ELF-1 (cell line): ENCODE data around the gene CCDC200.
"Not testable (repeated sequence)": the region's sequence is repeated elsewhere in the genome, so short reads cannot be mapped to it uniquely, and the experiment has no call there.

ENCODE experiments used
- DNase-seq: peaks from one replicate; pipeline ENCODE4 v3.0.0-alpha.2; 2016; ENCODE audit warnings: low read depth, low spot score

Gene CCDC200

GRCh38 chr17:43228020-43228782, at the start of gene CCDC200:
Gene CCDC200, minus strand, starts transcription at chr17:43228623. Its CDS starts 69 bp downstream, at chr17:43228554.
- DNase-seq: not testable (repeated sequence)

GRCh38 chr17:43272914-43273313, 44.5 kb upstream of the CCDC200 start:
- not testable (repeated sequence) for DNase-seq

GRCh38 chr17:43272483-43272882, 44.1 kb upstream of the CCDC200 start:
- DNase-seq: not testable (repeated sequence)

- DNase-seq: not testable (repeated sequence)
These were observed 42.4 kb upstream of the CCDC200 start for GRCh38 chr17:43270552-43271504.

- DNase-seq: not testable (repeated sequence)
These were observed 18.0 kb upstream of the CCDC200 start for GRCh38 chr17:43246456-43246855.

GRCh38 chr17:43240596-43241352, 12.4 kb upstream of the CCDC200 start:
- not testable (repeated sequence) for DNase-seq

- not testable (repeated sequence) for DNase-seq
These were observed 11.2 kb upstream of the CCDC200 start for GRCh38 chr17:43239597-43239996.

GRCh38 chr17:43233877-43234276, 5.5 kb upstream of the CCDC200 start, which contains the start of gene RNU2-1:
Gene RNU2-1, minus strand, starts transcription at chr17:43233977.
- DNase-seq: not testable (repeated sequence)

GRCh38 chr17:43233263-43233662, 4.8 kb upstream of the CCDC200 start:
- DNase-seq: not testable (repeated sequence)

- DNase-seq: not testable (repeated sequence)
These were observed 3.7 kb upstream of the CCDC200 start for GRCh38 chr17:43232021-43232699.

- not testable (repeated sequence) for DNase-seq
These were observed 3.0 kb upstream of the CCDC200 start for GRCh38 chr17:43231205-43232020.

- no peak for DNase-seq
These were observed 2.0 kb downstream of the CCDC200 start for GRCh38 chr17:43226393-43226792.

- DNase-seq: no peak
These were observed 4.2 kb downstream of the CCDC200 start for GRCh38 chr17:43224146-43224705.

- no peak for DNase-seq
These were observed 7.8 kb downstream of the CCDC200 start for GRCh38 chr17:43220511-43221125.

GRCh38 chr17:43219746-43220380, 8.6 kb downstream of the CCDC200 start:
- DNase-seq: no peak

GRCh38 chr17:43219001-43219400, 9.4 kb downstream of the CCDC200 start:
- DNase-seq: no peak

GRCh38 chr17:43217614-43218087, 10.8 kb downstream of the CCDC200 start:
- DNase-seq: no peak

GRCh38 chr17:43216762-43217613, 11.4 kb downstream of the CCDC200 start:
- DNase-seq: no peak
